BE2C (cell line): ENCODE data around the gene NTSR2.

Experiments used
- DNase-seq: peaks from one replicate; pipeline ENCODE4 v3.0.0-alpha.2; 2020
- H3K27me3 ChIP-seq: fragments of 250-450 bp; sonication (Bioruptor Pico); 2 replicates; pipeline ENCODE4 v1.5.1; 2020; ENCODE audit warnings: mild to moderate bottlenecking
- H3K36me3 ChIP-seq: fragments of 250-450 bp; sonication (Bioruptor Pico); 2 replicates; pipeline ENCODE4 v1.5.1; 2020; ENCODE audit warnings: mild to moderate bottlenecking
- H3K4me1 ChIP-seq: fragments of 250-450 bp; sonication (Bioruptor Pico); 2 replicates; pipeline ENCODE4 v1.5.1; 2020
- H3K4me3 ChIP-seq: 2 replicates; pipeline ENCODE4 v1.5.1; 2011; ENCODE audit warnings: low read depth, low read length
- H3K9me3 ChIP-seq: fragments of 250-450 bp; sonication (Bioruptor Pico); 2 replicates; pipeline ENCODE4 v1.5.1; 2020
- CTCF ChIP-seq: IDR thresholded peaks from 2 replicates; pipeline ENCODE4 v1.5.1; 2012; ENCODE audit warnings: mild to moderate bottlenecking, low read depth, low read length

NTSR2 gene

GRCh38 chr2:11612553-11613215, 57.3 kb downstream of the NTSR2 start:
- Histone ChIP-seq H3K27me3 (no peaks in the 10 kb centered on the region), H3K4me3 (no peak overlapping the region), H3K4me1 (no peaks in the 10 kb centered on the region), H3K9me3 (no peaks in the 10 kb centered on the region), H3K36me3 (peaks cover 36% of the 10 kb centered on the region)
- TF ChIP-seq CTCF: no peak
- no peak for DNase-seq

DNA sequence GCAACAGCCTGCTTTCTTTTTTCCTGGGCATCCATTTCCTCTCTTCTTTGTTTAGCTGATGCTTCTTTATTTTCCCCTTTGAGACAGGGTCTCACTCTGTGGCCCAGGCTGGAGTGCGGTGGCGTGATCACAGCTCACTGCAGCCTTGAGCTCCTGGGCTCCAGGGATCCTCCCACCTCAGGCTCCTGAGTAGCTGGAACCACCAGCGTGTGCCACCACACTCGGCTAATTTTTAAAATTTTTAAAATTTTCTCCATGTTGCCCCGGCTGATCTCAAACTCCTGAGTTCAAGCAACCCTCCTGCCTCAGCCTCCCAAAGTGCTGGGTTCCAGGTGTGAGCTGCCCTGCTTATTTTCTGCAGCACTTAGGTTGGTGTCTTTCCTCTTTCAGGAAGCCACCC, 58.7 kb downstream of the NTSR2 start:
- no peak for TF ChIP-seq CTCF
- no peak for DNase-seq
- Histone ChIP-seq H3K27me3 (no peaks in the 10 kb centered on the region), H3K4me1 (no peaks in the 10 kb centered on the region), H3K4me3 (no peak overlapping the region), H3K9me3 (no peaks in the 10 kb centered on the region), H3K36me3 (peaks cover 36% of the 10 kb centered on the region)

DNA sequence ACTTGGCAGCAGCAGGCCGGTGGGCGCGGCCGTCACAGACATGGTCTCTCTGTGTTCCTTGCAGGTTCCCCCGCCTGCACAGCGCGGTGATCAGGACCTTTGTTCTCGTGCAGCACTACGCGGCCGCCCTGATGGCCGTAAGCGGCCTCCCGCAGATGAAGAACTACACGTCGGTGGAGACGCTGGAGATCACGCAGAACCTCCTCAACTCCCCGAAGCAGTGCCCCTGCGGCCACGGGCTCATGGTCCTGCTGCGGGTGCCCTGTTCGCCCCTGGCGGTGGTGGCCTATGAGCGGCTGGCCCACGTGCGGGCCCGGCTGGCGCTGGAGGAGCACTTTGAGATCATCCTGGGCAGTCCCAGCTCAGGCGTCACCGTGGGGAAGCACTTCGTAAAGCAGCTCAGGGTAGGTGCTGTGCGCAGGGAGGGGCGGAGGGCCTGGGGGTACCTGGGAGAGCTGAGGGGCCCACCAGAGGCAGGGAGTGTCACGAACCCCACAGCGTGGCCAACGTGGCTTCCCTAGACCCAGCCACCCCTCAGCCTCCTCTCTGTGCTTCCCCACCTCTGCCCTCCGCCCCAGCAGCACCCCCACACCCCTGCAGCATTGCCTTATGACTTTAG, 59.3 kb downstream of the NTSR2 start:
- DNase-seq: no peak
- no peaks in the 10 kb centered on the region for H3K4me1 ChIP-seq
- peaks cover 39% of the 10 kb centered on the region for H3K36me3 ChIP-seq
- TF ChIP-seq CTCF: no peak
- H3K4me3 ChIP-seq: no peak overlapping the region
- no peaks in the 10 kb centered on the region for H3K9me3 ChIP-seq
- H3K27me3 ChIP-seq: no peaks in the 10 kb centered on the region
